Esophagus squamous epithelium (tissue), 5 donors: Measurements from ENCODE around the gene SLC51A. TPM values are rescaled to one million over a fixed set of nuclear protein-coding genes. Genes with fewer than 3 reads are reported as not detected.
"Not testable (repeated sequence)": the region's sequence is repeated elsewhere in the genome, so short reads cannot be mapped to it uniquely, and the experiment has no call there.

Experiments used
- DNase-seq: peaks from one replicate; lab custom pipeline; 2025; lab: John Stamatoyannopoulos, UW
- H3K27ac ChIP-seq, 4 donors: fragments of 200-600 bp; sonication (generic); one replicate each; pipeline ENCODE4 v1.5.1; 2016 to 2019; ENCODE audit warnings: mild to moderate bottlenecking in 1 of 4
- H3K27me3 ChIP-seq, 4 donors: fragments of 200-600 bp; sonication (generic); 1 replicate in 3 of 4; 2 replicates in 1 of 4; pipeline versions ENCODE4 v1.5.1 to v1.6.0; 2017 to 2021; ENCODE audit warnings: antibody characterized with exemption in 1 of 4
- H3K36me3 ChIP-seq, 3 donors: fragments of 200-600 bp; sonication (generic); one replicate each; pipeline ENCODE4 v1.5.1; 2016 to 2019
- H3K4me1 ChIP-seq, 3 donors: fragments of 200-600 bp; sonication (generic); one replicate each; pipeline ENCODE4 v1.5.1; 2017 to 2019
- H3K4me3 ChIP-seq, 4 donors: fragments of 200-600 bp; sonication (generic); 1 replicate in 3 of 4; 2 replicates in 1 of 4; pipeline ENCODE4 v1.5.1; 2016 to 2019; ENCODE audit warnings: mild to moderate bottlenecking in 2 of 4, moderate library complexity in 1 of 4
- H3K9me3 ChIP-seq, 3 donors: fragments of 200-600 bp; sonication (generic); one replicate each; pipeline ENCODE4 v1.5.1; 2016 to 2019
- CTCF ChIP-seq, 6 experiments: fragments of 450-650 bp in 4 of 6; fragments of 200-600 bp in 2 of 6; sonication (generic) in 2 of 6; IDR thresholded peaks; one replicate each; pipeline ENCODE4 v1.5.1; 2016 to 2019; ENCODE audit warnings: antibody characterized with exemption in 6 of 6, mild to moderate bottlenecking in 4 of 6, moderate library complexity in 4 of 6
- POLR2A ChIP-seq, 4 donors: fragments of 450-650 bp; IDR thresholded peaks; one replicate each; pipeline ENCODE4 v1.6.1; 2017; ENCODE audit warnings: antibody characterized with exemption in 4 of 4, mild to moderate bottlenecking in 4 of 4, moderate library complexity in 3 of 4
- WGBS, 2 donors: methylation state at CpG; one replicate each; pipeline ENCODE4 v1.1.5; 2018; 5-methylcytosine and 5-hydroxymethylcytosine counted together
- intact Hi-C: fragments of 100-400 bp; cut with DNase I; formaldehyde crosslinking; loops from one replicate; pipeline ENCODE4 v1.15.0; 2022
- total RNA-seq, 4 donors: library from RNA; depleted of rRNA; stranded (reverse); fragments of >200 nt; gene quantifications; one replicate each; pipeline ENCODE4 v1.1.0, GENCODE V29; 2016
- donor health status: DM: yes; HTN: yes; CAD: no.

Gene SLC51A
- total RNA-seq: 1 to 10 TPM in 1 of 4 donors, not detected in 3; 1.1 TPM

DNA sequence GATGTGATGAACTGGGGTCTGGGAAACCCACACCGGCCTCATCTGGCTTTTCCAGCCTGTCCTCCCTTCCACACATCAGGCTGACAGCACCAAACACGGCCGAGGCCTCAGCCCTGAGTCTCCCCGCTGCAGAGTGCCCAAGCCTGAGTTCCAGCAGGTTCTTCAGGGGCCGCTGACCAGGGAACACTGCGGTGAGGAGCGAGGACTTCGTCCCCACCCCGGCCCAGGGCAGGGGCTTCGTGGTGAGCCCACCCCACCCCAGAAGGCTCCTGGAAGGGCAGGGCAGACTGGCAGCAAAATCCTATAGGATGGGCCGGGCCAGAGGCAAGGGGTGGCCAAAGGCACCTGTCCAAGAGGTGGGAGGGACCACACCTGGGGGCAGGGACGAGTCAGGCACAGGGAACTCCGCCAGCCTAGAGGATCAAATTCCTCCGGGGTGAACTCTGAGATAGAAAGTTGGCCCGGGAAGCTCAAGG, at the start of gene SLC51A:
TSS of gene SLC51A (plus strand) at position 446 of the 476 bp plus-strand sequence. CDS start 179 bp downstream, outside the sequence.
- 10 to 40% methylated on average over 2 of the region's 15 CpGs for WGBS, 2 donors
- no peak for DNase-seq
- TF ChIP-seq CTCF (IDR thresholded peaks at IDR 0.05) (no peak), POLR2A (IDR thresholded peaks at IDR 0.05) (no peak)
- Histone ChIP-seq H3K4me1 (peaks cover 10 to 38% (median 22%) of the 10 kb centered on the region in 3 donors), H3K4me3 (peak within 1 kb of the TSS in 3 of 4 donors; percentile 10 to 46 (median 13)), H3K36me3 (no peaks in the 10 kb centered on the region), H3K27me3 (peaks cover 0 to 26% (median 0%) of the 10 kb centered on the region in 4 donors), H3K9me3 (no peaks in the 10 kb centered on the region), H3K27ac (no peak within 1 kb of the TSS)
- intact Hi-C loops: no loop called here

DNA sequence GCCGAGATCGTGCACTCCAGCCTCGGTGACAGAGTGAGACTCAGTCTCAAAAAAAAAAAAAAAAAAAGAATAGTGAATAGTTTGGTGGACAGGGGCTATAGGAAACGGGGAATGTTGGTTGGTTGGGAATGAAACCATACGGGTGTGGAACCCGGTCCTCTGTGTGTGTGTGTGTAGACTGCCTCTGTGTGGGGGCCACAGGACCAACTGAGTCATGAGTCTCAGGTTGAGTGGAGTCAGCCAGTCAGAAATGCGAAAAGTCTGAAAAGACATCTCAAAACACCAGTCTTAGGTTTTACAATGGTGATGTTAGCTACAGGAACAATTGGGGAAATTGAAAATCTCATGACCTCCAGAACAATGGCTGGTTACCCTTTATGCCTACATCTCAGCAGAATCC, 49.6 kb upstream of the SLC51A start:
- WGBS, 2 donors: 90 to 92% methylated on average over 6 to 7 of the region's 7 CpGs
- intact Hi-C loops: no loop called here
- Histone ChIP-seq H3K4me1 (peaks cover 0 to 15% (median 7%) of the 10 kb centered on the region in 3 donors), H3K27ac (no peak overlapping the region), H3K9me3 (no peaks in the 10 kb centered on the region), H3K4me3 (no peak overlapping the region), H3K36me3 (no peaks in the 10 kb centered on the region), H3K27me3 (no peaks in the 10 kb centered on the region)
- TF ChIP-seq CTCF (IDR thresholded peaks at IDR 0.05): no peak
- no peak for TF ChIP-seq POLR2A (IDR thresholded peaks at IDR 0.05)
- DNase-seq: no peak

GRCh38 chr3:196168808-196169391, 47.4 kb upstream of the SLC51A start:
- Histone ChIP-seq H3K27ac (no peak overlapping the region), H3K27me3 (no peaks in the 10 kb centered on the region), H3K9me3 (no peaks in the 10 kb centered on the region), H3K36me3 (no peaks in the 10 kb centered on the region), H3K4me1 (peaks cover 0 to 3% (median 0%) of the 10 kb centered on the region in 3 donors), H3K4me3 (no peak overlapping the region)
- no peak for TF ChIP-seq POLR2A (IDR thresholded peaks at IDR 0.05)
- no peak for TF ChIP-seq CTCF (IDR thresholded peaks at IDR 0.05)
- intact Hi-C loops: no loop called here
- WGBS, 2 donors: 55 to 59% methylated on average over 6 of the region's 6 CpGs
- no peak for DNase-seq

DNA sequence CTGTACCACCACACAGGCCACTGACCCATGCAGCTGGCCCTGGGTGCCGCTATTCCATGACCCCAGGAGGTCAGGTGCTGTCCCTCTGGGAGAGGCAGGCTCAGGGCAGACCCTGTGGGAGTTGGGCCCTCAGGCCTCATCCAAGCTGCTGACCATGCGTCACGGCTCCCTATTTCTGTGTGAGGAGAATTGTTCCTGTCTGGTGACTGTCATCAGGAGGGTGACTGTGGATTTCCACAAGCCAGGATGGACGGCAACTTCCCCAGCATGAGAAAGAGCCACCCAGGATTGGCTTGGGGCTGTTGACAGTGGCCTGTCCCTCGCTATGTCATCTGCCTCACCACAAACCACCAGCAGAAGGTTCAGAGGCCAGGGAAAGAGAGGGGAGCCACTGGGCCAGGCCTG, 46.5 kb upstream of the SLC51A start:
- no peak overlapping the region for H3K4me3 ChIP-seq
- H3K36me3 ChIP-seq: no peaks in the 10 kb centered on the region
- 79 to 100% methylated on average over 2 to 3 of the region's 5 CpGs for WGBS, 2 donors
- no peak overlapping the region for H3K27ac ChIP-seq
- no peaks in the 10 kb centered on the region for H3K4me1 ChIP-seq
- no peak for DNase-seq
- H3K27me3 ChIP-seq: no peaks in the 10 kb centered on the region
- TF ChIP-seq CTCF (IDR thresholded peaks at IDR 0.05) (no peak), POLR2A (IDR thresholded peaks at IDR 0.05) (no peak)
- no peaks in the 10 kb centered on the region for H3K9me3 ChIP-seq
- intact Hi-C loops: no loop called here

- 96 to 97% methylated on average over 12 of the region's 12 CpGs for WGBS, 2 donors
- H3K36me3 ChIP-seq, H3K27me3 ChIP-seq, H3K27ac ChIP-seq, H3K4me3 ChIP-seq, H3K9me3 ChIP-seq, DNase-seq, intact Hi-C loops, H3K4me1 ChIP-seq: not testable (repeated sequence)
These were observed 46.0 kb upstream of the SLC51A start for GRCh38 chr3:196170296-196170695.
